HL-60 (cell line): ENCODE measurements around the gene DMD.

Source experiments
- DNase-seq, 2 experiments: peaks; one replicate each; pipeline ENCODE4 v3.0.0-alpha.2; 2010 to 2020; ENCODE audit warnings: low read depth in 1 of 2, low spot score in 1 of 2
- H3K27ac ChIP-seq: fragments of 250-450 bp; sonication (Bioruptor Pico); replicated peaks from 2 replicates; pipeline ENCODE4 v1.5.1; 2020; ENCODE audit warnings: mild to moderate bottlenecking, moderate library complexity
- H3K27me3 ChIP-seq: fragments of 250-450 bp; sonication (Bioruptor Pico); 2 replicates; pipeline ENCODE4 v1.5.1; 2021; ENCODE audit warnings: mild to moderate bottlenecking, moderate library complexity; ENCODE audit not compliant: insufficient read depth, poor library complexity, severe bottlenecking
- H3K4me3 ChIP-seq: replicated peaks from 2 replicates; pipeline ENCODE4 v1.5.1; 2011; ENCODE audit warnings: mild to moderate bottlenecking, control low read depth, low read length; ENCODE audit not compliant: insufficient read depth
- CTCF ChIP-seq: IDR thresholded peaks from one replicate; pipeline ENCODE4 v1.5.1; 2011; ENCODE audit warnings: low read length, control low read depth, inconsistent platforms; ENCODE audit not compliant: insufficient read depth
- GABPA ChIP-seq: IDR thresholded peaks from 2 replicates; pipeline ENCODE4 v1.6.1; 2012; ENCODE audit warnings: low read depth
- POLR2AphosphoS5 ChIP-seq: IDR thresholded peaks from 2 replicates; pipeline ENCODE4 v1.6.1; 2012; ENCODE audit warnings: low read depth
- SPI1 ChIP-seq: IDR thresholded peaks from 2 replicates; pipeline ENCODE4 v1.6.1; 2012; ENCODE audit warnings: low read depth, mild to moderate bottlenecking, borderline replicate concordance
- TF ChIP-seq, protein P1 (sequence below): IDR thresholded peaks from 2 replicates; pipeline ENCODE4 v1.6.1; 2012; ENCODE audit warnings: low read depth; ENCODE audit not compliant: insufficient replicate concordance

The DMD gene

DNA sequence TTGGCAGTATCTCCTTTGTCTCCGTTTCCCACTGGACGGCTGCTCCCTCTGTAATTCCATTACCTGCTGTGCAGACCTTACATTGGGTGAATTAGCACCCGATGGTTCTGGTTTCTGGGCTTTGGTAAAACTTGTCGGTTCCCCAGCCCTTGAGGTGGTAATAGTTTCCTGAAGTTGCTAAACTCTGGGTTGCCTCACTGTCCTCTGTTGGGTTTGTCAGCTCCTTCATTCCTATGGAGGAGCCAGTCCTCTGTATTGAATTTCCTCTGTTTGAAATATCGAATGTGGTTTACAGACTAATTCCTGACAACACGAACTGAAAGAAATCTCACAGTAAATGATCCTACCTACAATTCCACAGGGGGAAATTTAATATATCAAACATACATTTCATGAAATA is 1548.2 kb downstream of the DMD start:
- no peak for TF ChIP-seq GABPA
- TF ChIP-seq CTCF = no peak
- TF ChIP-seq SPI1 = no peak
- TF ChIP-seq, protein P1, sequence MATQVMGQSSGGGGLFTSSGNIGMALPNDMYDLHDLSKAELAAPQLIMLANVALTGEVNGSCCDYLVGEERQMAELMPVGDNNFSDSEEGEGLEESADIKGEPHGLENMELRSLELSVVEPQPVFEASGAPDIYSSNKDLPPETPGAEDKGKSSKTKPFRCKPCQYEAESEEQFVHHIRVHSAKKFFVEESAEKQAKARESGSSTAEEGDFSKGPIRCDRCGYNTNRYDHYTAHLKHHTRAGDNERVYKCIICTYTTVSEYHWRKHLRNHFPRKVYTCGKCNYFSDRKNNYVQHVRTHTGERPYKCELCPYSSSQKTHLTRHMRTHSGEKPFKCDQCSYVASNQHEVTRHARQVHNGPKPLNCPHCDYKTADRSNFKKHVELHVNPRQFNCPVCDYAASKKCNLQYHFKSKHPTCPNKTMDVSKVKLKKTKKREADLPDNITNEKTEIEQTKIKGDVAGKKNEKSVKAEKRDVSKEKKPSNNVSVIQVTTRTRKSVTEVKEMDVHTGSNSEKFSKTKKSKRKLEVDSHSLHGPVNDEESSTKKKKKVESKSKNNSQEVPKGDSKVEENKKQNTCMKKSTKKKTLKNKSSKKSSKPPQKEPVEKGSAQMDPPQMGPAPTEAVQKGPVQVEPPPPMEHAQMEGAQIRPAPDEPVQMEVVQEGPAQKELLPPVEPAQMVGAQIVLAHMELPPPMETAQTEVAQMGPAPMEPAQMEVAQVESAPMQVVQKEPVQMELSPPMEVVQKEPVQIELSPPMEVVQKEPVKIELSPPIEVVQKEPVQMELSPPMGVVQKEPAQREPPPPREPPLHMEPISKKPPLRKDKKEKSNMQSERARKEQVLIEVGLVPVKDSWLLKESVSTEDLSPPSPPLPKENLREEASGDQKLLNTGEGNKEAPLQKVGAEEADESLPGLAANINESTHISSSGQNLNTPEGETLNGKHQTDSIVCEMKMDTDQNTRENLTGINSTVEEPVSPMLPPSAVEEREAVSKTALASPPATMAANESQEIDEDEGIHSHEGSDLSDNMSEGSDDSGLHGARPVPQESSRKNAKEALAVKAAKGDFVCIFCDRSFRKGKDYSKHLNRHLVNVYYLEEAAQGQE = no peak
- no peak for TF ChIP-seq POLR2AphosphoS5
- H3K27ac ChIP-seq = no peak overlapping the region
- DNase-seq = no peak
- no peak overlapping the region for H3K4me3 ChIP-seq
- H3K27me3 ChIP-seq = no peaks in the 10 kb centered on the region

DNA sequence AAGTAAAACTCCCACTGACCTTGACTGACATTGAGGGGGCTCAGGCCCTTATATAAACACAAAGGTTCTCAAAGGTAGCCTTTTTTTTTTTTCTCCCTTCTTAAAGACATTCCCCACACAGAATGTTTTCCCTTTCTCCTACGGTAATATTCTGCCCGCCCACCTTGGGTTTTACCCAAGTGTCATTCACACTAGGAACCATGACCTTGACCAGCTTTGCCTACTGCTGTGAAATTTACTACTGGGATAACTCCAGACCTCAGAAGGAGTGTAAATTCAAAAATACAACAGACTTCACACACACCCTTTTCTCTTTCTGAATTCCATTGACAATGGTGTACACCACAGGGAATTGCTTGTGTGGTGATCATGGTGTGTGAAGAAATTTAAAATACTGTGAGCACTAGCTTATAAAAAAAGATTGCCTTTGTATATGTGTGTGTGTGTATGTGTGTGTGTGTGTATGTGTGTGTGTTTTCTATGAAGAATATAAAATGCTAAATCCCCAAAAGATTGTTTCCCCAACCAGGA is 1550.0 kb downstream of the DMD start:
- Histone ChIP-seq H3K27me3 (no peaks in the 10 kb centered on the region), H3K4me3 (no peak overlapping the region), H3K27ac (no peak overlapping the region)
- no peak for DNase-seq
- TF ChIP-seq, protein P1 = no peak
- no peak for TF ChIP-seq CTCF
- TF ChIP-seq SPI1 = no peak
- no peak for TF ChIP-seq GABPA
- no peak for TF ChIP-seq POLR2AphosphoS5

DNA sequence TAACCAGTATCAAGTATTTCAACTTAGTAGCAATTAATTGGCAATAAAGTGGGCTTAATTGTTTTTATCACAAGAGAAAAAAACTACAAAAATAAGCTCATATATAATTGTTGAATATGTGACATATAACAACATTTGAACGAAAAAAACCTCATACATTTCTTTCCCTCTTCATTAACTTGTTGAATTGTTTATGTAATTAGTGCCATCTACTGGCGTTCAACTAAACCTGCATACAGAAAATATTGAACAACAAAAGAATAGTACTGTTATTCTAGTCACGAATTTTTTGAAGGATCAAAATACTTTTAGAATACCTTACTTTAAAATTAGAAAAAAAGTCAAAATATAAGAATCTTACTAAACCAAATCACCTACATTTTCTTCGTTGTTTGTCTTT is 1553.0 kb downstream of the DMD start:
- no peak for TF ChIP-seq POLR2AphosphoS5
- TF ChIP-seq GABPA = no peak
- TF ChIP-seq, protein P1 = no peak
- no peak for TF ChIP-seq SPI1
- no peak for TF ChIP-seq CTCF
- no peak for DNase-seq
- Histone ChIP-seq H3K27me3 (no peaks in the 10 kb centered on the region), H3K27ac (no peak overlapping the region), H3K4me3 (no peak overlapping the region)
